ENCODE results near the gene TMEM54. TPM values are rescaled to one million over a fixed set of nuclear protein-coding genes. Genes with fewer than 3 reads are reported as not detected.

Gene TMEM54
- total and polyA plus RNA-seq, 2 donors (not counting 1 experiment from before 2014, with no cell fraction given) = 0.13 TPM; not detected in 1

DNA sequence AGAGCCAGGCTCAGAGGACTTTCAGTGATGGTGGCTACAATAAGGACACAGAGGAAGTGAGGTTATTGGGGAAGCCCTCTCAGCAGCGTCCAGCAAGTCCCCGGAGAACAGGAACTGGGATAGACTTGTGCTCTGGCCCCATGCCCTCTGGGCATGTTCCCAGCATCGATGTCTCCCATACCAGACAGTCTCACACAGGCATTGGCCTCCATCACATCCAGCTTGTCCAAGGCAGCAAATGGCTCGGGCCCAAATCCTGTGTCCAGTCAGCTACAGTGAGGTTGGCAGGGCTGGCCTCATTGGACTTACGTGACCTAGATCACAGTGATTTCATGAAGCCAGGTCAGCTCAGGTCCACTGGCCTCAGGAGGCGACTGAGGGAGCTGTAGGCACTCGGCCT, 19.6 kb upstream of the TMEM54 start:
- H3K36me3 ChIP-seq (replicated peaks in 1 of 2; ENCODE audit: control extremely low read depth in 1 of 2, control insufficient read depth in 1 of 2, extremely low read depth in 1 of 2, insufficient read depth in 2 of 2, low read length in 1 of 2) = no peaks in the 10 kb centered on the region
- no peak overlapping the region for H3K4me3 Mint-ChIP-seq
- H3K4me3 ChIP-seq (ENCODE audit: control extremely low read depth in 1 of 5, extremely low read depth in 1 of 5, insufficient read depth in 1 of 5, low read depth in 2 of 5, low read length in 4 of 5) = no peak overlapping the region
- CTCF ChIA-PET = interaction anchor here (0.7 kb wide), 1 partner anchor 14 kb away, joined by 4 read pairs; no protein-coding TSS in a partner anchor
- peaks cover 0 to 70% (median 30%) of the 10 kb centered on the region in 4 experiments for H3K27me3 ChIP-seq (replicated peaks in 1 of 4; ENCODE audit: control extremely low read depth in 1 of 4, control insufficient read depth in 3 of 4, insufficient read depth in 4 of 4, low read length in 3 of 4)
- H3K27ac Mint-ChIP-seq = no peak overlapping the region
- H3K27me3 Mint-ChIP-seq = peaks cover 64% of the 10 kb centered on the region
- H3K4me1 Mint-ChIP-seq = peaks cover 17% of the 10 kb centered on the region
- no peaks in the 10 kb centered on the region for H4K20me1 ChIP-seq (ENCODE audit: control insufficient read depth, insufficient read depth, low read length, poor library complexity, severe bottlenecking)
- no peaks in the 10 kb centered on the region for H3K9me3 Mint-ChIP-seq (ENCODE audit: insufficient read depth)
- no peak overlapping the region for H2AFZ ChIP-seq (ENCODE audit: insufficient read depth, low read depth, low read length, poor library complexity, severe bottlenecking)
- no peak for TF ChIP-seq EZH2 (IDR thresholded peaks at IDR 0.05; ENCODE audit: borderline replicate concordance, insufficient read depth, low read depth, low read length, poor library complexity, severe bottlenecking)
- TF ChIP-seq, protein P1, sequence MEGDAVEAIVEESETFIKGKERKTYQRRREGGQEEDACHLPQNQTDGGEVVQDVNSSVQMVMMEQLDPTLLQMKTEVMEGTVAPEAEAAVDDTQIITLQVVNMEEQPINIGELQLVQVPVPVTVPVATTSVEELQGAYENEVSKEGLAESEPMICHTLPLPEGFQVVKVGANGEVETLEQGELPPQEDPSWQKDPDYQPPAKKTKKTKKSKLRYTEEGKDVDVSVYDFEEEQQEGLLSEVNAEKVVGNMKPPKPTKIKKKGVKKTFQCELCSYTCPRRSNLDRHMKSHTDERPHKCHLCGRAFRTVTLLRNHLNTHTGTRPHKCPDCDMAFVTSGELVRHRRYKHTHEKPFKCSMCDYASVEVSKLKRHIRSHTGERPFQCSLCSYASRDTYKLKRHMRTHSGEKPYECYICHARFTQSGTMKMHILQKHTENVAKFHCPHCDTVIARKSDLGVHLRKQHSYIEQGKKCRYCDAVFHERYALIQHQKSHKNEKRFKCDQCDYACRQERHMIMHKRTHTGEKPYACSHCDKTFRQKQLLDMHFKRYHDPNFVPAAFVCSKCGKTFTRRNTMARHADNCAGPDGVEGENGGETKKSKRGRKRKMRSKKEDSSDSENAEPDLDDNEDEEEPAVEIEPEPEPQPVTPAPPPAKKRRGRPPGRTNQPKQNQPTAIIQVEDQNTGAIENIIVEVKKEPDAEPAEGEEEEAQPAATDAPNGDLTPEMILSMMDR (IDR thresholded peaks at IDR 0.05) = no peak
- no peak overlapping the region for H3K27ac ChIP-seq (ENCODE audit: low read length in 2 of 2)
- POLR2A ChIA-PET = no interaction called here
- peaks cover 0 to 3% (median 0%) of the 10 kb centered on the region in 3 donors for H3K9me3 ChIP-seq (ENCODE audit: control extremely low read depth in 1 of 3, control insufficient read depth in 2 of 3, insufficient read depth in 1 of 3, low read length in 2 of 3)
- no peak overlapping the region for H3K9ac ChIP-seq (ENCODE audit: low read length)
- intact Hi-C loops (cut with micrococcal nuclease) = no loop called here
- H3K79me2 ChIP-seq (ENCODE audit: control insufficient read depth, insufficient read depth, low read length) = no peaks in the 10 kb centered on the region
- DNase-seq (no peak), ATAC-seq (ENCODE audit: low read depth) (no peak)
- no peak overlapping the region for H3K4me2 ChIP-seq (replicated peaks; ENCODE audit: low read depth, low read length, poor library complexity, severe bottlenecking)
- peaks cover 15 to 20% of the 10 kb centered on the region in 2 donors for H3K4me1 ChIP-seq (ENCODE audit: control insufficient read depth in 2 of 2, insufficient read depth in 2 of 2, low read length in 2 of 2)
- 78% methylated on average over 7 of the region's 7 CpGs for WGBS (ENCODE audit: insufficient coverage)

DNA sequence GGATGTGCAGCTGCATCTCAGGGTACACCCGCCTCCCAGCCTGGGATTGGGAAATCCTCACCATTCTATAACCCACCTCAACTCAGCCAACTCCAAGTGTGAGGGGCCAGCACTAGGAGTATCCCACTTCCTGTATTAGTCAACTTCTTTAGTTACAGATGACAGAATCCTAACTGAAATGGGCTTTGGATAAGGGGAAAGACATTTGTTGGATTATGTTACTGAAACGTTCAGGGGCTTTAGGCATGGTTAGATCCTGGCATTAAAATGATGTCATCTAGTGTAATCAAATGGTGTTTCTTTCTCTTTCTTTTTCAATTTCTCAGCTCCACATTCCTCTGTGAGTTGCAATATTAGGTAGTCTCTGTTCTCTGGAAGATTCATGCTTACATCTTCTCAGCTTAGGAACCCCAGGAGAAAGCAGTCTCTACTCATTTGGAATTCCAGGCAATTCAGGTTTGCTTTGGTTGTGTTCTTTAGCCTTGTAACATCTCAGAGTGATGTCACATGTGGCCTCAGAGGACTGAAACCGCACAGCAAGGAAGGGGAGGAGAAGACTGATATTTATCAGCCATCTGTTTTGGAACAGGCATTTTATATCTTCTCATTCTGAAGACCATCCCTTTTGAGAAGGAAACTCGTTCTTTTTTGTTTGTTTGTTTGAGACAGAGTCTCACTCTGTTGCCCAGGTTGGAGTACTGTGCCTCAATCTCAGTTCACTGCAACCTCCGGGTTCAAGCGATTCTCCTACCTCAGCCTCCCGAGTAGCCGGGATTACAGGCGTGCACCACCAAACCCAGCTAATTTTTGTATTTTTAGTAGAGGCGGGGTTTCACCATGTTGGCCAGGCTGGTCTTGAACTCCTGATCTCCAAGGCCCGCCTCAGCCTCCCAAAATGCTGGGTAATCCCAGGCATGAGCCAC, 18.9 kb upstream of the TMEM54 start:
- WGBS (ENCODE audit: insufficient coverage) = 96% methylated on average over 7 of the region's 11 CpGs
- no peaks in the 10 kb centered on the region for H3K79me2 ChIP-seq (ENCODE audit: control insufficient read depth, insufficient read depth, low read length)
- TF ChIP-seq EZH2 (IDR thresholded peaks at IDR 0.05; ENCODE audit: borderline replicate concordance, insufficient read depth, low read depth, low read length, poor library complexity, severe bottlenecking) = no peak
- TF ChIP-seq, protein P1 (IDR thresholded peaks at IDR 0.05) = no peak
- peaks cover 8 to 13% of the 10 kb centered on the region in 2 donors for H3K4me1 ChIP-seq (ENCODE audit: control insufficient read depth in 2 of 2, insufficient read depth in 2 of 2, low read length in 2 of 2)
- POLR2A ChIA-PET = interaction anchor here (0.6 kb wide), 1 partner anchor 13 kb away, joined by 4 read pairs; no protein-coding TSS in a partner anchor
- DNase-seq (no peak), ATAC-seq (ENCODE audit: low read depth) (no peak)
- no peak overlapping the region for H3K27ac ChIP-seq (ENCODE audit: low read length in 2 of 2)
- no peaks in the 10 kb centered on the region for H4K20me1 ChIP-seq (ENCODE audit: control insufficient read depth, insufficient read depth, low read length, poor library complexity, severe bottlenecking)
- H3K4me1 Mint-ChIP-seq = peaks cover 9% of the 10 kb centered on the region
- CTCF ChIA-PET = interaction anchor here (0.7 to 1.6 kb wide), 2 partner anchors 13 to 14 kb away, joined by 4 read pairs; no protein-coding TSS in a partner anchor
- H3K27me3 Mint-ChIP-seq = peaks cover 61% of the 10 kb centered on the region
- peaks cover 0 to 63% (median 25%) of the 10 kb centered on the region in 4 experiments for H3K27me3 ChIP-seq (replicated peaks in 1 of 4; ENCODE audit: control extremely low read depth in 1 of 4, control insufficient read depth in 3 of 4, insufficient read depth in 4 of 4, low read length in 3 of 4)
- no peaks in the 10 kb centered on the region for H3K9me3 Mint-ChIP-seq (ENCODE audit: insufficient read depth)
- intact Hi-C loops (cut with micrococcal nuclease) = no loop called here
- H3K9me3 ChIP-seq (ENCODE audit: control extremely low read depth in 1 of 3, control insufficient read depth in 2 of 3, insufficient read depth in 1 of 3, low read length in 2 of 3) = peaks cover 0 to 3% (median 0%) of the 10 kb centered on the region in 3 donors
- H3K27ac Mint-ChIP-seq = no peak overlapping the region
- H3K9ac ChIP-seq (ENCODE audit: low read length) = no peak overlapping the region
- no peak overlapping the region for H3K4me3 ChIP-seq (ENCODE audit: control extremely low read depth in 1 of 5, extremely low read depth in 1 of 5, insufficient read depth in 1 of 5, low read depth in 2 of 5, low read length in 4 of 5)
- H3K36me3 ChIP-seq (replicated peaks in 1 of 2; ENCODE audit: control extremely low read depth in 1 of 2, control insufficient read depth in 1 of 2, extremely low read depth in 1 of 2, insufficient read depth in 2 of 2, low read length in 1 of 2) = no peaks in the 10 kb centered on the region
- H3K4me3 Mint-ChIP-seq = no peak overlapping the region
- H3K4me2 ChIP-seq (replicated peaks; ENCODE audit: low read depth, low read length, poor library complexity, severe bottlenecking) = no peak overlapping the region
- no peak overlapping the region for H2AFZ ChIP-seq (ENCODE audit: insufficient read depth, low read depth, low read length, poor library complexity, severe bottlenecking)
